ENCODE data around the gene YWHAH. TPM values are rescaled to one million over a fixed set of nuclear protein-coding genes. Genes with fewer than 3 reads are reported as not detected.
A peak's percentile ranks its signal among the peaks of the same experiment; 100 is the strongest.

Gene YWHAH
- total and polyA plus RNA-seq, 9 of the 15 experiments (the other 6 are each of a cell fraction or from before 2014, with no cell fraction given), result 32.0 to 177 (median 114) TPM

DNA sequence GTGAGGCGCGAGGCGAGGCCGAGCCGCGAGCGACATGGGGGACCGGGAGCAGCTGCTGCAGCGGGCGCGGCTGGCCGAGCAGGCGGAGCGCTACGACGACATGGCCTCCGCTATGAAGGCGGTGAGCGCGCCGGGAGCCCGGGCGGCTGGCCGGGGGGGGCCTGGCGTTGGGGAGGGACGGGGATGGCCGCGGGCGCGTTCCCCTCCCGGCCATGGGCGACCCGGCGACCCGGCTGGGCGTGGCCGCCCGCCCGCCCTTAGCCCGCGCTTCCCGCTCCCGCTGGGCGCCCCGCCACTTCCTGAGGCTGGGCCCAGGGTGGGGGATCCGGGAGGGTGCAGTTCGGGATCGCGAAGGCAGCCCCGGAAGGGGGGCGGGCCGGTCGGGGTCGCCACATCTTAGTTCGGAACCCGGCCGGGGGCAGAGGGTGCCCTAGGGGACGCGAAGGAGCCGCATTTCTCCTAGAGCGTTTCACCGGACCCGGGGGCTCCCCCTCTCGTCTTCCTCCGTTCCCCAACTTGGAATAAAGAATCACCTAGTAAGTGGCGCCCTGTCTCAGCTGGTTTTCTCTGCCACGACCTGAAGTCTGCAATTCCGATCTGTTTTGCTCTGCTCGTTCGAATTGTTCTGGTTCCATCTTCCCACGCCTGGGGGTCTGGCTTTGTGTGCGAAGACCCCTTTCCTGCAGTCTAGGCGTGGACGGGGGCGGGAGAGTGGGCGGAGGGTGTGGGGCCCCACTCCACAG is 536 bp downstream of the YWHAH start (continued):
- TF ChIP-seq YY1 (IDR thresholded peaks at IDR 0.05; ENCODE audit: borderline replicate concordance in 1 of 3, control insufficient read depth in 1 of 3, extremely low read depth in 1 of 3, insufficient read depth in 3 of 3, insufficient read length in 1 of 3, insufficient replicate concordance in 2 of 3, low read depth in 1 of 3, low read length in 2 of 3) (peak in 1 of 3 experiments; percentile 35), EP400 (IDR thresholded peaks at IDR 0.05) (peak; percentile 25), ZNF224 (CRISPR knock-in tag; IDR thresholded peaks at IDR 0.05) (no peak), ZNF589 (CRISPR knock-in tag; IDR thresholded peaks at IDR 0.05; ENCODE audit: low read depth) (no peak), FIP1L1 (IDR thresholded peaks at IDR 0.05; ENCODE audit: low read depth, low read length, poor library complexity, severe bottlenecking) (peak; percentile 46), HNRNPH1 (optimal IDR thresholded peaks at IDR 0.05; ENCODE audit: low read depth, low read length) (no peak), NONO (IDR thresholded peaks at IDR 0.05; ENCODE audit: low read depth in 2 of 2, low read length in 1 of 2) (peak in 1 of 2 experiments; percentile 87; a peak in 3 of 4 replicates), MYC (IDR thresholded peaks at IDR 0.05; ENCODE audit: low read depth, low read length) (no peak), MYC (CRISPR knock-in tag; IDR thresholded peaks at IDR 0.05; ENCODE audit: borderline replicate concordance, low read depth) (no peak), RB1 (IDR thresholded peaks at IDR 0.05; ENCODE audit: low read depth) (peak; percentile 37; the same call in 1 of the 2 replicates), SIN3B (IDR thresholded peaks at IDR 0.05; ENCODE audit: low read depth) (peak; percentile 5; the same call in 1 of the 2 replicates)
- TF ChIP-seq, protein P1, sequence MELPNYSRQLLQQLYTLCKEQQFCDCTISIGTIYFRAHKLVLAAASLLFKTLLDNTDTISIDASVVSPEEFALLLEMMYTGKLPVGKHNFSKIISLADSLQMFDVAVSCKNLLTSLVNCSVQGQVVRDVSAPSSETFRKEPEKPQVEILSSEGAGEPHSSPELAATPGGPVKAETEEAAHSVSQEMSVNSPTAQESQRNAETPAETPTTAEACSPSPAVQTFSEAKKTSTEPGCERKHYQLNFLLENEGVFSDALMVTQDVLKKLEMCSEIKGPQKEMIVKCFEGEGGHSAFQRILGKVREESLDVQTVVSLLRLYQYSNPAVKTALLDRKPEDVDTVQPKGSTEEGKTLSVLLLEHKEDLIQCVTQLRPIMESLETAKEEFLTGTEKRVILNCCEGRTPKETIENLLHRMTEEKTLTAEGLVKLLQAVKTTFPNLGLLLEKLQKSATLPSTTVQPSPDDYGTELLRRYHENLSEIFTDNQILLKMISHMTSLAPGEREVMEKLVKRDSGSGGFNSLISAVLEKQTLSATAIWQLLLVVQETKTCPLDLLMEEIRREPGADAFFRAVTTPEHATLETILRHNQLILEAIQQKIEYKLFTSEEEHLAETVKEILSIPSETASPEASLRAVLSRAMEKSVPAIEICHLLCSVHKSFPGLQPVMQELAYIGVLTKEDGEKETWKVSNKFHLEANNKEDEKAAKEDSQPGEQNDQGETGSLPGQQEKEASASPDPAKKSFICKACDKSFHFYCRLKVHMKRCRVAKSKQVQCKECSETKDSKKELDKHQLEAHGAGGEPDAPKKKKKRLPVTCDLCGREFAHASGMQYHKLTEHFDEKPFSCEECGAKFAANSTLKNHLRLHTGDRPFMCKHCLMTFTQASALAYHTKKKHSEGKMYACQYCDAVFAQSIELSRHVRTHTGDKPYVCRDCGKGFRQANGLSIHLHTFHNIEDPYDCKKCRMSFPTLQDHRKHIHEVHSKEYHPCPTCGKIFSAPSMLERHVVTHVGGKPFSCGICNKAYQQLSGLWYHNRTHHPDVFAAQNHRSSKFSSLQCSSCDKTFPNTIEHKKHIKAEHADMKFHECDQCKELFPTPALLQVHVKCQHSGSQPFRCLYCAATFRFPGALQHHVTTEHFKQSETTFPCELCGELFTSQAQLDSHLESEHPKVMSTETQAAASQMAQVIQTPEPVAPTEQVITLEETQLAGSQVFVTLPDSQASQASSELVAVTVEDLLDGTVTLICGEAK (IDR thresholded peaks at IDR 0.05), result 0 out of 2 replicates have a peak, but pooled peaks have one; percentile 30
- TF ChIP-seq, protein P1 (CRISPR knock-in tag; IDR thresholded peaks at IDR 0.05), result no peak
- TF ChIP-seq, protein P2, sequence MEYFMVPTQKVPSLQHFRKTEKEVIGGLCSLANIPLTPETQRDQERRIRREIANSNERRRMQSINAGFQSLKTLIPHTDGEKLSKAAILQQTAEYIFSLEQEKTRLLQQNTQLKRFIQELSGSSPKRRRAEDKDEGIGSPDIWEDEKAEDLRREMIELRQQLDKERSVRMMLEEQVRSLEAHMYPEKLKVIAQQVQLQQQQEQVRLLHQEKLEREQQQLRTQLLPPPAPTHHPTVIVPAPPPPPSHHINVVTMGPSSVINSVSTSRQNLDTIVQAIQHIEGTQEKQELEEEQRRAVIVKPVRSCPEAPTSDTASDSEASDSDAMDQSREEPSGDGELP (CRISPR knock-in tag; IDR thresholded peaks at IDR 0.05; ENCODE audit: borderline replicate concordance), result peak; percentile 50; the same call in 1 of the 2 replicates
